SK-N-SH (cell line): ENCODE measurements around the gene MLIP. TPM values are rescaled to one million over a fixed set of nuclear protein-coding genes. Genes with fewer than 3 reads are reported as not detected.

Source experiments
- CTCF ChIA-PET: fragments of 300-600, 350-600 bp; formaldehyde crosslinking; extraction: SDS; loops from one replicate; lab custom pipeline; 2021; lab: Yijun Ruan, JAX
- POLR2A ChIA-PET: fragments of 350-600 bp; sonication (Branson Sonifier 250); formaldehyde crosslinking; extraction: SDS; loops from one replicate; lab custom pipeline; 2020; ENCODE audit warnings: antibody characterized with exemption, inconsistent platforms; lab: Yijun Ruan, JAX
- DNase-seq: peaks from one replicate; pipeline ENCODE4 v3.0.0; 2012
- H2AFZ ChIP-seq: fragments of 200-600 bp; sonication (generic); 2 replicates; pipeline ENCODE4 v1.8.1; 2016; ENCODE audit warnings: antibody characterized with exemption, mild to moderate bottlenecking, low read depth
- H3F3A ChIP-seq: fragments of 200-600 bp; sonication (generic); replicated peaks from 2 replicates; pipeline ENCODE3; 2016; ENCODE audit warnings: antibody characterized with exemption, mild to moderate bottlenecking; ENCODE audit not compliant: insufficient read depth
- H3K27ac ChIP-seq, 2 experiments: fragments of 200-500 bp in 1 of 2; fragments of 200-600 bp in 1 of 2; sonication (Bioruptor generic) in 1 of 2; sonication (generic), shearing (Covaris generic) in 1 of 2; 2 replicates each; pipeline versions ENCODE4 v1.5.1 to v1.6.1; 2014 to 2016; ENCODE audit warnings: low read depth in 2 of 2, inconsistent platforms in 1 of 2, low read length in 1 of 2, mild to moderate bottlenecking in 1 of 2, mixed read lengths in 1 of 2
- H3K27me3 ChIP-seq: fragments of 200-600 bp; sonication (generic), shearing (Covaris generic); 2 replicates; pipeline ENCODE4 v1.6.1; 2016; ENCODE audit warnings: mixed run types; ENCODE audit not compliant: insufficient read depth
- H3K36me3 ChIP-seq, 2 experiments: fragments of 200-500 bp in 1 of 2; fragments of 200-600 bp in 1 of 2; sonication (Bioruptor generic) in 1 of 2; sonication (generic) in 1 of 2; replicated peaks in 1 of 2; 2 replicates each; pipeline versions ENCODE3 to v1.5.1; 2014 to 2016; ENCODE audit warnings: low read length in 1 of 2, mild to moderate bottlenecking in 1 of 2; ENCODE audit not compliant: insufficient read depth in 2 of 2, control insufficient read depth in 1 of 2
- H3K4me1 ChIP-seq, 2 experiments: fragments of 200-500 bp in 1 of 2; fragments of 200-600 bp in 1 of 2; sonication (Bioruptor generic) in 1 of 2; sonication (generic), shearing (Covaris generic) in 1 of 2; 2 replicates each; pipeline versions ENCODE4 v1.5.1 to v1.6.1; 2014 to 2016; ENCODE audit warnings: low read depth in 1 of 2, low read length in 1 of 2, mixed run types in 1 of 2; ENCODE audit not compliant: insufficient read depth in 2 of 2, control insufficient read depth in 1 of 2
- H3K4me2 ChIP-seq: fragments of 200-600 bp; sonication (generic), shearing (Covaris generic); 2 replicates; pipeline ENCODE4 v1.6.1; 2017; ENCODE audit warnings: mixed run types
- H3K4me3 ChIP-seq, 2 experiments: fragments of 200-500 bp in 1 of 2; fragments of 200-600 bp in 1 of 2; sonication (Bioruptor generic) in 1 of 2; sonication (generic), shearing (Covaris generic) in 1 of 2; 2 replicates each; pipeline versions ENCODE4 v1.5.1 to v1.8.1; 2014 to 2016; ENCODE audit warnings: low read depth in 2 of 2, inconsistent platforms in 1 of 2, low read length in 1 of 2, mild to moderate bottlenecking in 1 of 2, mixed read lengths in 1 of 2, moderate library complexity in 1 of 2
- H3K79me2 ChIP-seq: fragments of 200-600 bp; sonication (generic); 2 replicates; pipeline ENCODE4 v1.8.1; 2017; ENCODE audit warnings: mild to moderate bottlenecking; ENCODE audit not compliant: insufficient read depth
- H3K9ac ChIP-seq: fragments of 200-600 bp; sonication (generic); 2 replicates; pipeline ENCODE4 v1.6.1; 2017; ENCODE audit warnings: mixed run types
- H3K9me2 ChIP-seq: fragments of 200-600 bp; sonication (generic); 2 replicates; pipeline ENCODE4 v1.6.1; 2017; ENCODE audit warnings: mixed run types
- H3K9me3 ChIP-seq: fragments of 200-600 bp; sonication (generic); 2 replicates; pipeline ENCODE4 v1.6.1; 2017; ENCODE audit warnings: mixed run types, mild to moderate bottlenecking, moderate library complexity
- H4K20me1 ChIP-seq: fragments of 200-600 bp; sonication (generic); 2 replicates; pipeline ENCODE4 v1.6.1; 2017; ENCODE audit warnings: mild to moderate bottlenecking, mixed run types; ENCODE audit not compliant: insufficient read depth
- CHD2 ChIP-seq: fragments of 150-350 bp; IDR thresholded peaks from 2 replicates; pipeline ENCODE4 v1.6.1; 2018; ENCODE audit warnings: low read length; ENCODE audit not compliant: partially characterized antibody
- CTCF ChIP-seq: fragments of 200-600 bp; sonication (generic); IDR thresholded peaks from 2 replicates; pipeline ENCODE4 v1.6.1; 2017; ENCODE audit warnings: antibody characterized with exemption, mild to moderate bottlenecking, moderate library complexity
- ELF1 ChIP-seq: IDR thresholded peaks from 2 replicates; pipeline ENCODE4 v1.4.0; 2012
- EZH2phosphoT487 ChIP-seq: fragments of 200-600 bp; sonication (generic); IDR thresholded peaks from 2 replicates; pipeline ENCODE4 v1.6.1; 2017; ENCODE audit warnings: low read depth, mixed run types, mild to moderate bottlenecking, antibody characterized with exemption, moderate library complexity, borderline replicate concordance
- FOXJ3 ChIP-seq: sonication (generic); formaldehyde crosslinking; IDR thresholded peaks from 2 replicates; pipeline ENCODE4 v1.5.1; 2020; ENCODE audit warnings: mild to moderate bottlenecking, missing genetic modification reagents
- FOXM1 ChIP-seq: IDR thresholded peaks from 2 replicates; pipeline ENCODE4 v1.4.0; 2012; ENCODE audit warnings: low read depth, mild to moderate bottlenecking
- GABPA ChIP-seq: IDR thresholded peaks from 2 replicates; pipeline ENCODE4 v1.4.0; 2012; ENCODE audit warnings: low read depth, mild to moderate bottlenecking
- MEF2A ChIP-seq: IDR thresholded peaks from 2 replicates; pipeline ENCODE4 v1.4.0; 2012; ENCODE audit warnings: low read depth, borderline replicate concordance
- MXI1 ChIP-seq: IDR thresholded peaks from 2 replicates; pipeline ENCODE4 v1.6.1; 2012; ENCODE audit warnings: mild to moderate bottlenecking, low read depth, low read length, improper control_type of control experiment
- NFIC ChIP-seq: IDR thresholded peaks from 2 replicates; pipeline ENCODE4 v1.4.0; 2012; ENCODE audit warnings: borderline replicate concordance
- PBX3 ChIP-seq: IDR thresholded peaks from 2 replicates; pipeline ENCODE4; 2012
- POLR2AphosphoS5 ChIP-seq: IDR thresholded peaks from 2 replicates; pipeline ENCODE4 v1.6.1; 2012; ENCODE audit warnings: low read depth, low read length
- RAD21 ChIP-seq: IDR thresholded peaks from 2 replicates; pipeline ENCODE4 v1.6.1; 2012; ENCODE audit warnings: mild to moderate bottlenecking, low read length
- RFX5 ChIP-seq: IDR thresholded peaks from 2 replicates; pipeline ENCODE4 v1.6.1; 2012; ENCODE audit warnings: mild to moderate bottlenecking, improper control_type of control experiment, low read length
- RXRA ChIP-seq: IDR thresholded peaks from 2 replicates; pipeline ENCODE4 v1.4.0; 2012; ENCODE audit warnings: low read depth, mild to moderate bottlenecking, borderline replicate concordance
- SIN3A ChIP-seq: IDR thresholded peaks from 2 replicates; pipeline ENCODE4 v1.6.1; 2012; ENCODE audit warnings: low read depth, mild to moderate bottlenecking, low read length, moderate library complexity, borderline replicate concordance
- TAF1 ChIP-seq: IDR thresholded peaks from 2 replicates; pipeline ENCODE4 v1.6.1; 2012; ENCODE audit warnings: low read depth, mild to moderate bottlenecking, low read length, moderate library complexity, borderline replicate concordance
- TCF12 ChIP-seq: IDR thresholded peaks from 2 replicates; pipeline ENCODE4 v1.4.0; 2012
- USF1 ChIP-seq: IDR thresholded peaks from 2 replicates; pipeline ENCODE4 v1.4.0; 2012; ENCODE audit warnings: low read depth, borderline replicate concordance
- USF2 ChIP-seq: fragments of 150-350 bp; IDR thresholded peaks from 2 replicates; pipeline ENCODE4 v1.6.1; 2017; ENCODE audit warnings: antibody characterized with exemption, low read length, low read depth, borderline replicate concordance
- WGBS: methylation state at CpG from one replicate; pipeline ENCODE4 v1.1.6; 2017; ENCODE audit warnings: low lambda C conversion rate; 5-methylcytosine and 5-hydroxymethylcytosine counted together
- polyA plus RNA-seq, 3 experiments: library from polyadenylated mRNA; depleted of rRNA; stranded (reverse); fragments of >200 nt; gene quantifications; 2 replicates each; pipeline ENCODE4 v1.2.3, GENCODE V29; 2012

The MLIP gene
- polyA plus RNA-seq, 1 of the 3 experiments (the other 2 are of a cell fraction) = not detected

- no peaks in the 10 kb centered on the region for H3K9me2 ChIP-seq
- no peak overlapping the region for H2AFZ ChIP-seq
- H3K4me3 ChIP-seq = no peak overlapping the region
- ChIA-PET POLR2A (no interaction called here), CTCF (interaction anchor here (4.0 kb wide), 1 partner anchor 10 kb away, joined by 15 read pairs; no protein-coding TSS in a partner anchor)
- H3K36me3 ChIP-seq = no peaks in the 10 kb centered on the region
- no peak overlapping the region for H3K4me2 ChIP-seq
- no peaks in the 10 kb centered on the region for H4K20me1 ChIP-seq
- no peak for TF ChIP-seq NFIC
- TF ChIP-seq ELF1 = no peak
- TF ChIP-seq RXRA = no peak
- no peak for TF ChIP-seq FOXM1
- TF ChIP-seq SIN3A = no peak
- no peak for TF ChIP-seq CTCF
- TF ChIP-seq CHD2 = no peak
- no peak for TF ChIP-seq MEF2A
- TF ChIP-seq USF2 = no peak
- TF ChIP-seq MXI1 = no peak
- no peak for TF ChIP-seq RAD21
- no peak for TF ChIP-seq TCF12
- TF ChIP-seq GABPA = no peak
- TF ChIP-seq PBX3 = no peak
- no peak for TF ChIP-seq POLR2AphosphoS5
- TF ChIP-seq USF1 = no peak
- no peak for TF ChIP-seq TAF1
- no peak for TF ChIP-seq EZH2phosphoT487
- TF ChIP-seq FOXJ3 (CRISPR knock-in tag) = no peak
- TF ChIP-seq RFX5 = no peak
- no peaks in the 10 kb centered on the region for H3F3A ChIP-seq
- no peaks in the 10 kb centered on the region for H3K27me3 ChIP-seq
- no peak overlapping the region; a peak in 1 of 4 replicates for H3K27ac ChIP-seq
- no peaks in the 10 kb centered on the region; a peak in 2 of 4 replicates for H3K4me1 ChIP-seq
- H3K9me3 ChIP-seq = no peaks in the 10 kb centered on the region
- no peak for DNase-seq
- H3K79me2 ChIP-seq = no peaks in the 10 kb centered on the region
- 29% methylated on average over 2 of the region's 2 CpGs for WGBS
- H3K9ac ChIP-seq = no peak overlapping the region
Observed at GRCh38 chr6:54254886-54255285, 143.6 kb downstream of the MLIP start.
